Osteocyte (in vitro differentiated cells): ENCODE measurements around the gene PLCD1. TPM values are rescaled to one million over a fixed set of nuclear protein-coding genes. Genes with fewer than 3 reads are reported as not detected.

Source experiments
- DNase-seq: peaks from one replicate; pipeline ENCODE4 v3.0.0; 2021; ENCODE audit warnings: mixed read lengths; ENCODE audit not compliant: unreplicated experiment; ENCODE audit errors: extremely low spot score
- H3K27ac Mint-ChIP-seq: one replicate; pipeline ENCODE4 v1.8.0; 2021; ENCODE audit warnings: mild to moderate bottlenecking, mixed read lengths; ENCODE audit not compliant: unreplicated experiment
- H3K27me3 Mint-ChIP-seq: one replicate; pipeline ENCODE4 v1.8.0; 2021; ENCODE audit warnings: mixed read lengths; ENCODE audit not compliant: unreplicated experiment
- H3K36me3 Mint-ChIP-seq: one replicate; pipeline ENCODE4 v1.8.0; 2021; ENCODE audit warnings: mixed read lengths; ENCODE audit not compliant: unreplicated experiment
- H3K4me1 Mint-ChIP-seq: one replicate; pipeline ENCODE4 v1.8.0; 2021; ENCODE audit warnings: mixed read lengths; ENCODE audit not compliant: unreplicated experiment
- H3K4me3 Mint-ChIP-seq: one replicate; pipeline ENCODE4 v1.8.0; 2021; ENCODE audit warnings: mild to moderate bottlenecking, moderate library complexity, mixed read lengths; ENCODE audit not compliant: unreplicated experiment
- H3K9me3 Mint-ChIP-seq: one replicate; pipeline ENCODE4 v1.8.0; 2021; ENCODE audit warnings: mixed read lengths; ENCODE audit not compliant: unreplicated experiment
- CTCF ChIP-seq: fragments of 200-600 bp; sonication (generic); IDR thresholded peaks from 2 replicates; pipeline ENCODE4 v1.5.0; 2021; ENCODE audit warnings: antibody characterized with exemption, mild to moderate bottlenecking, moderate library complexity
- microRNA-seq: library from miRNA; unstranded; fragments of <30 nt; microRNA quantifications from one replicate; pipeline ENCODE4 v1.1.0, GENCODE V29; 2020; ENCODE audit not compliant: unreplicated experiment
- total RNA-seq: library from RNA; stranded (reverse); gene quantifications from 2 replicates; pipeline ENCODE4 v1.2.1, GENCODE V29; 2021

PLCD1 gene
- total RNA-seq, 1 donor from 2014 or later: 21.8 TPM

- TF ChIP-seq CTCF: no peak
- H3K9me3 Mint-ChIP-seq: no peaks in the 10 kb centered on the region
- peaks cover 45% of the 10 kb centered on the region for H3K4me1 Mint-ChIP-seq
- peaks cover 16% of the 10 kb centered on the region for H3K36me3 Mint-ChIP-seq
- no peaks in the 10 kb centered on the region for H3K27me3 Mint-ChIP-seq
- H3K4me3 Mint-ChIP-seq: no peak overlapping the region
- DNase-seq: peak; percentile 40
- peak overlapping the region; percentile 60 for H3K27ac Mint-ChIP-seq
Measured at GRCh38 chr3:37961622-37962431, 67.6 kb downstream of the PLCD1 start.

- H3K27me3 Mint-ChIP-seq: no peaks in the 10 kb centered on the region
- TF ChIP-seq CTCF: no peak
- no peak overlapping the region for H3K4me3 Mint-ChIP-seq
- DNase-seq: peak; percentile 64
- peaks cover 39% of the 10 kb centered on the region for H3K4me1 Mint-ChIP-seq
- peaks cover 33% of the 10 kb centered on the region for H3K36me3 Mint-ChIP-seq
- H3K27ac Mint-ChIP-seq: peak overlapping the region; percentile 88
- peaks cover 4% of the 10 kb centered on the region for H3K9me3 Mint-ChIP-seq
Measured at GRCh38 chr3:37957539-37957936, 71.9 kb downstream of the PLCD1 start.

Small RNAs within 50 kb of the gene (microRNA-seq; reads per million reads assigned to microRNA genes)
- gene MIR26A1: 133 reads per million, percentile 55 among the genes with 10 or more reads in this experiment

Other genes with a start within 250 kb of the PLCD1 start
- gene CTDSPL, start 167.8 kb downstream of the PLCD1 start, total RNA-seq: 71.6 and 77.6 TPM in 2 replicates
- 2.3 and 2.7 TPM in 2 replicates for gene VILL, start 38.9 kb downstream of the PLCD1 start, total RNA-seq
- 0.24 and 0.62 TPM in 2 replicates for gene DLEC1, start 9.6 kb upstream of the PLCD1 start, total RNA-seq
- gene ACAA1, start 107.5 kb upstream of the PLCD1 start, total RNA-seq: 60.3 and 62.0 TPM in 2 replicates
- gene MYD88, start 109.0 kb upstream of the PLCD1 start, total RNA-seq: 13.3 TPM in 2 replicates
- 55.7 and 57.8 TPM in 2 replicates for gene OXSR1, start 135.9 kb upstream of the PLCD1 start, total RNA-seq
- gene SLC22A13, start 236.2 kb upstream of the PLCD1 start, total RNA-seq: 0.99 and 1.2 TPM in 2 replicates